HEK293 (cell line): ENCODE results near the gene BEX1.

Source experiments
- TCF7L2 ChIP-seq: IDR thresholded peaks from 2 replicates; pipeline ENCODE4 v1.6.1; 2011; ENCODE audit warnings: low read depth, mild to moderate bottlenecking, inconsistent platforms, low read length, moderate library complexity, borderline replicate concordance
- ZNF114 ChIP-seq: fragments of 450-650 bp; formaldehyde crosslinking; IDR thresholded peaks from 2 replicates; pipeline ENCODE4 v1.5.0; 2017; ENCODE audit warnings: missing biosample characterization, missing genetic modification characterization
- ZNF274 ChIP-seq, 2 experiments: fragments of 200-500 bp in 1 of 2; fragments of 450-650 bp in 1 of 2; sonication (Bioruptor generic) in 1 of 2; formaldehyde crosslinking in 1 of 2; IDR thresholded peaks; 2 replicates each; pipeline versions ENCODE4 v1.5.1 to v1.6.1; 2014 to 2016; ENCODE audit warnings: borderline replicate concordance in 1 of 2, inconsistent platforms in 1 of 2, low read length in 1 of 2, missing biosample characterization in 1 of 2, missing genetic modification characterization in 1 of 2
- ZNF302 ChIP-seq: fragments of 450-650 bp; formaldehyde crosslinking; IDR thresholded peaks from 2 replicates; pipeline ENCODE4 v1.5.1; 2016; ENCODE audit warnings: missing biosample characterization, missing genetic modification characterization, low read depth
- ZNF561 ChIP-seq: fragments of 450-650 bp; IDR thresholded peaks from 2 replicates; pipeline ENCODE4 v1.5.1; 2018; ENCODE audit warnings: missing biosample characterization, missing genetic modification characterization, borderline replicate concordance
- TF ChIP-seq, protein P1 (sequence below): fragments of 450-650 bp; formaldehyde crosslinking; IDR thresholded peaks from 2 replicates; pipeline ENCODE4 v1.5.1; 2016; ENCODE audit warnings: missing biosample characterization, missing genetic modification characterization
- TF ChIP-seq, protein P2 (sequence below): fragments of 450-650 bp; formaldehyde crosslinking; IDR thresholded peaks from 2 replicates; pipeline ENCODE4 v1.5.1; 2016; ENCODE audit warnings: missing biosample characterization, missing genetic modification characterization
- TF ChIP-seq, protein P3 (sequence below): fragments of 450-650 bp; formaldehyde crosslinking; IDR thresholded peaks from 2 replicates; pipeline ENCODE4 v1.5.1; 2016; ENCODE audit warnings: missing biosample characterization, missing genetic modification characterization
- TF ChIP-seq, protein P4 (sequence below): fragments of 450-650 bp; formaldehyde crosslinking; IDR thresholded peaks from 2 replicates; pipeline ENCODE4 v1.5.1; 2016; ENCODE audit warnings: missing biosample characterization, missing genetic modification characterization
- TF ChIP-seq, protein P5 (sequence below): fragments of 450-650 bp; formaldehyde crosslinking; IDR thresholded peaks from 2 replicates; pipeline ENCODE4 v1.5.1; 2017; ENCODE audit warnings: missing biosample characterization, missing genetic modification characterization
- TF ChIP-seq, protein P6 (sequence below): sonication (generic); formaldehyde crosslinking; IDR thresholded peaks from 2 replicates; pipeline ENCODE4 v1.8.1; 2022; ENCODE audit warnings: mild to moderate bottlenecking, moderate library complexity, missing genetic modification reagents

DNA sequence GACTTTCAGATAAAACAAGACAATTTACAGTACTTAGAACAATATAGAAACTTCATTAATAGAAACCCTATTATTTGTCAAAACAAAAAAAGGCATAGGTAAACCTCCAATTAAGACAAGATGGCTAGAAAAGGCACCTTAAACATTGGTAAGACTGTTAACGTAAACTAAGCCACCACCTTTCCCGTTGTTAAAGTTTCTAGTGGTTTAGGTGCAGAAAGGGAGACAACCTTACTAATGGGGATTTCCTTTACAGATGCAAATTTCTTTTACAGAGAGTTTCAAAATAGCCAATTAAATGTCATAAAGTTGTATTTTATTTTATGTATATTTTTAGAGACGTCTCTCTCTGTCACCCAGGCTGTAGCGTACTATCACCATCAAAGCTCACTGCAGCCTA lies 36.5 kb upstream of the BEX1 start:
- TF ChIP-seq, protein P1, sequence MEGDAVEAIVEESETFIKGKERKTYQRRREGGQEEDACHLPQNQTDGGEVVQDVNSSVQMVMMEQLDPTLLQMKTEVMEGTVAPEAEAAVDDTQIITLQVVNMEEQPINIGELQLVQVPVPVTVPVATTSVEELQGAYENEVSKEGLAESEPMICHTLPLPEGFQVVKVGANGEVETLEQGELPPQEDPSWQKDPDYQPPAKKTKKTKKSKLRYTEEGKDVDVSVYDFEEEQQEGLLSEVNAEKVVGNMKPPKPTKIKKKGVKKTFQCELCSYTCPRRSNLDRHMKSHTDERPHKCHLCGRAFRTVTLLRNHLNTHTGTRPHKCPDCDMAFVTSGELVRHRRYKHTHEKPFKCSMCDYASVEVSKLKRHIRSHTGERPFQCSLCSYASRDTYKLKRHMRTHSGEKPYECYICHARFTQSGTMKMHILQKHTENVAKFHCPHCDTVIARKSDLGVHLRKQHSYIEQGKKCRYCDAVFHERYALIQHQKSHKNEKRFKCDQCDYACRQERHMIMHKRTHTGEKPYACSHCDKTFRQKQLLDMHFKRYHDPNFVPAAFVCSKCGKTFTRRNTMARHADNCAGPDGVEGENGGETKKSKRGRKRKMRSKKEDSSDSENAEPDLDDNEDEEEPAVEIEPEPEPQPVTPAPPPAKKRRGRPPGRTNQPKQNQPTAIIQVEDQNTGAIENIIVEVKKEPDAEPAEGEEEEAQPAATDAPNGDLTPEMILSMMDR (tag by site-specific recombination), result no peak
- no peak for TF ChIP-seq TCF7L2
- TF ChIP-seq, protein P2, sequence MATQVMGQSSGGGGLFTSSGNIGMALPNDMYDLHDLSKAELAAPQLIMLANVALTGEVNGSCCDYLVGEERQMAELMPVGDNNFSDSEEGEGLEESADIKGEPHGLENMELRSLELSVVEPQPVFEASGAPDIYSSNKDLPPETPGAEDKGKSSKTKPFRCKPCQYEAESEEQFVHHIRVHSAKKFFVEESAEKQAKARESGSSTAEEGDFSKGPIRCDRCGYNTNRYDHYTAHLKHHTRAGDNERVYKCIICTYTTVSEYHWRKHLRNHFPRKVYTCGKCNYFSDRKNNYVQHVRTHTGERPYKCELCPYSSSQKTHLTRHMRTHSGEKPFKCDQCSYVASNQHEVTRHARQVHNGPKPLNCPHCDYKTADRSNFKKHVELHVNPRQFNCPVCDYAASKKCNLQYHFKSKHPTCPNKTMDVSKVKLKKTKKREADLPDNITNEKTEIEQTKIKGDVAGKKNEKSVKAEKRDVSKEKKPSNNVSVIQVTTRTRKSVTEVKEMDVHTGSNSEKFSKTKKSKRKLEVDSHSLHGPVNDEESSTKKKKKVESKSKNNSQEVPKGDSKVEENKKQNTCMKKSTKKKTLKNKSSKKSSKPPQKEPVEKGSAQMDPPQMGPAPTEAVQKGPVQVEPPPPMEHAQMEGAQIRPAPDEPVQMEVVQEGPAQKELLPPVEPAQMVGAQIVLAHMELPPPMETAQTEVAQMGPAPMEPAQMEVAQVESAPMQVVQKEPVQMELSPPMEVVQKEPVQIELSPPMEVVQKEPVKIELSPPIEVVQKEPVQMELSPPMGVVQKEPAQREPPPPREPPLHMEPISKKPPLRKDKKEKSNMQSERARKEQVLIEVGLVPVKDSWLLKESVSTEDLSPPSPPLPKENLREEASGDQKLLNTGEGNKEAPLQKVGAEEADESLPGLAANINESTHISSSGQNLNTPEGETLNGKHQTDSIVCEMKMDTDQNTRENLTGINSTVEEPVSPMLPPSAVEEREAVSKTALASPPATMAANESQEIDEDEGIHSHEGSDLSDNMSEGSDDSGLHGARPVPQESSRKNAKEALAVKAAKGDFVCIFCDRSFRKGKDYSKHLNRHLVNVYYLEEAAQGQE (tag by site-specific recombination), result no peak
- no peak for TF ChIP-seq ZNF302
- TF ChIP-seq ZNF114, result no peak
- no peak for TF ChIP-seq ZNF274 (IDR thresholded peaks at IDR 0.05; ENCODE audit: low read length)
- TF ChIP-seq ZNF274 (tag by site-specific recombination; IDR thresholded peaks at IDR 0.05; ENCODE audit: borderline replicate concordance), result no peak
- TF ChIP-seq, protein P3, sequence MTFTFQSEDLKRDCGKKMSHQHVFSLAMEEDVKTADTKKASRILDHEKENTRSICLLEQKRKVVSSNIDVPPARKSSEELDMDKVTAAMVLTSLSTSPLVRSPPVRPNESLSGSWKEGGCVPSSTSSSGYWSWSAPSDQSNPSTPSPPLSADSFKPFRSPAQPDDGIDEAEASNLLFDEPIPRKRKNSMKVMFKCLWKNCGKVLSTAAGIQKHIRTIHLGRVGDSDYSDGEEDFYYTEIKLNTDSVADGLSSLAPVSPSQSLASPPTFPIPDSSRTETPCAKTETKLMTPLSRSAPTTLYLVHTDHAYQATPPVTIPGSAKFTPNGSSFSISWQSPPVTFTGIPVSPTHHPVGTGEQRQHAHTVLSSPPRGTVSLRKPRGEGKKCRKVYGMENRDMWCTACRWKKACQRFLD (tag by site-specific recombination), result no peak
- TF ChIP-seq, protein P4, sequence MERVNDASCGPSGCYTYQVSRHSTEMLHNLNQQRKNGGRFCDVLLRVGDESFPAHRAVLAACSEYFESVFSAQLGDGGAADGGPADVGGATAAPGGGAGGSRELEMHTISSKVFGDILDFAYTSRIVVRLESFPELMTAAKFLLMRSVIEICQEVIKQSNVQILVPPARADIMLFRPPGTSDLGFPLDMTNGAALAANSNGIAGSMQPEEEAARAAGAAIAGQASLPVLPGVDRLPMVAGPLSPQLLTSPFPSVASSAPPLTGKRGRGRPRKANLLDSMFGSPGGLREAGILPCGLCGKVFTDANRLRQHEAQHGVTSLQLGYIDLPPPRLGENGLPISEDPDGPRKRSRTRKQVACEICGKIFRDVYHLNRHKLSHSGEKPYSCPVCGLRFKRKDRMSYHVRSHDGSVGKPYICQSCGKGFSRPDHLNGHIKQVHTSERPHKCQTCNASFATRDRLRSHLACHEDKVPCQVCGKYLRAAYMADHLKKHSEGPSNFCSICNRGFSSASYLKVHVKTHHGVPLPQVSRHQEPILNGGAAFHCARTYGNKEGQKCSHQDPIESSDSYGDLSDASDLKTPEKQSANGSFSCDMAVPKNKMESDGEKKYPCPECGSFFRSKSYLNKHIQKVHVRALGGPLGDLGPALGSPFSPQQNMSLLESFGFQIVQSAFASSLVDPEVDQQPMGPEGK (tag by site-specific recombination), result no peak
- no peak for TF ChIP-seq ZNF561 (tag by site-specific recombination)
- TF ChIP-seq, protein P5, sequence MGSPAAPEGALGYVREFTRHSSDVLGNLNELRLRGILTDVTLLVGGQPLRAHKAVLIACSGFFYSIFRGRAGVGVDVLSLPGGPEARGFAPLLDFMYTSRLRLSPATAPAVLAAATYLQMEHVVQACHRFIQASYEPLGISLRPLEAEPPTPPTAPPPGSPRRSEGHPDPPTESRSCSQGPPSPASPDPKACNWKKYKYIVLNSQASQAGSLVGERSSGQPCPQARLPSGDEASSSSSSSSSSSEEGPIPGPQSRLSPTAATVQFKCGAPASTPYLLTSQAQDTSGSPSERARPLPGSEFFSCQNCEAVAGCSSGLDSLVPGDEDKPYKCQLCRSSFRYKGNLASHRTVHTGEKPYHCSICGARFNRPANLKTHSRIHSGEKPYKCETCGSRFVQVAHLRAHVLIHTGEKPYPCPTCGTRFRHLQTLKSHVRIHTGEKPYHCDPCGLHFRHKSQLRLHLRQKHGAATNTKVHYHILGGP, result no peak
- TF ChIP-seq, protein P6, sequence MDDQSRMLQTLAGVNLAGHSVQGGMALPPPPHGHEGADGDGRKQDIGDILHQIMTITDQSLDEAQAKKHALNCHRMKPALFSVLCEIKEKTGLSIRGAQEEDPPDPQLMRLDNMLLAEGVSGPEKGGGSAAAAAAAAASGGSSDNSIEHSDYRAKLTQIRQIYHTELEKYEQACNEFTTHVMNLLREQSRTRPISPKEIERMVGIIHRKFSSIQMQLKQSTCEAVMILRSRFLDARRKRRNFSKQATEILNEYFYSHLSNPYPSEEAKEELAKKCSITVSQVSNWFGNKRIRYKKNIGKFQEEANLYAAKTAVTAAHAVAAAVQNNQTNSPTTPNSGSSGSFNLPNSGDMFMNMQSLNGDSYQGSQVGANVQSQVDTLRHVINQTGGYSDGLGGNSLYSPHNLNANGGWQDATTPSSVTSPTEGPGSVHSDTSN (CRISPR knock-in tag), result no peak
